ENCODE results near the gene COG1.

GRCh38 chr17:73205459-73205961 is 12.7 kb downstream of the COG1 start:
- TF ChIP-seq CTCF (IDR thresholded peaks at IDR 0.05; ENCODE audit: low read depth, low read length) (no peak), POLR2A (IDR thresholded peaks at IDR 0.05; ENCODE audit: extremely low read depth, insufficient read length) (no peak), MAX (IDR thresholded peaks at IDR 0.05; ENCODE audit: low read depth, low read length) (no peak), MYC (IDR thresholded peaks at IDR 0.05; ENCODE audit: low read depth, low read length) (no peak)
